Brain pericyte (primary cell): ENCODE results near the gene LMX1B.

ENCODE experiments used
- DNase-seq: peaks from one replicate; pipeline ENCODE4 v3.0.0-alpha.2; 2012; ENCODE audit warnings: low read depth, low spot score

The LMX1B gene

GRCh38 chr9:126617823-126618165 is 4.1 kb downstream of the LMX1B start:
- no peak for DNase-seq

GRCh38 chr9:126618190-126618584 is 4.5 kb downstream of the LMX1B start:
- DNase-seq = no peak

- DNase-seq = no peak
These were observed 5.0 kb downstream of the LMX1B start for GRCh38 chr9:126618585-126619360.

GRCh38 chr9:126619361-126620135 is 5.8 kb downstream of the LMX1B start:
- no peak for DNase-seq

GRCh38 chr9:126620478-126620877 is 6.8 kb downstream of the LMX1B start:
- DNase-seq = no peak

- DNase-seq = no peak
These were observed 7.6 kb downstream of the LMX1B start for GRCh38 chr9:126621061-126621918.

GRCh38 chr9:126621919-126622735 is 8.4 kb downstream of the LMX1B start:
- DNase-seq = no peak

- DNase-seq = no peak
These were observed 9.6 kb downstream of the LMX1B start for GRCh38 chr9:126623314-126623666.

- no peak for DNase-seq
These were observed 10.1 kb downstream of the LMX1B start for GRCh38 chr9:126623667-126624478.

- DNase-seq = no peak
These were observed 10.7 kb downstream of the LMX1B start for GRCh38 chr9:126624479-126624826.

- no peak for DNase-seq
These were observed 11.2 kb downstream of the LMX1B start for GRCh38 chr9:126624912-126625311.

GRCh38 chr9:126625329-126626126 is 11.8 kb downstream of the LMX1B start:
- DNase-seq = no peak

GRCh38 chr9:126626127-126626925 is 12.6 kb downstream of the LMX1B start:
- DNase-seq = no peak

- DNase-seq = no peak
These were observed 13.2 kb downstream of the LMX1B start for GRCh38 chr9:126626926-126627233.

GRCh38 chr9:126628146-126628545 is 14.4 kb downstream of the LMX1B start:
- DNase-seq = no peak

- no peak for DNase-seq
These were observed 15.4 kb downstream of the LMX1B start for GRCh38 chr9:126628969-126629674.

GRCh38 chr9:126630458-126631237 is 16.9 kb downstream of the LMX1B start:
- DNase-seq = no peak

- DNase-seq = no peak
These were observed 17.5 kb downstream of the LMX1B start for GRCh38 chr9:126631254-126631653.
